Endodermal cell (in vitro differentiated cells): Measurements from ENCODE around the gene STAC2. TPM values are rescaled to one million over a fixed set of nuclear protein-coding genes. Genes with fewer than 3 reads are reported as not detected.

Experiments used
- DNase-seq: peaks from one replicate; pipeline ENCODE4 v3.0.0-alpha.2; 2017
- H3K27ac ChIP-seq: 2 replicates; pipeline ENCODE4 v1.5.1; 2013; ENCODE audit warnings: mild to moderate bottlenecking, low read depth, low read length, moderate library complexity
- H3K27me3 ChIP-seq: 2 replicates; pipeline ENCODE4 v1.6.1; 2013; ENCODE audit warnings: mild to moderate bottlenecking, low read length, moderate library complexity; ENCODE audit not compliant: insufficient read depth, control insufficient read depth, poor library complexity, severe bottlenecking
- H3K36me3 ChIP-seq: 2 replicates; pipeline ENCODE4 v1.7.0; 2013; ENCODE audit warnings: mild to moderate bottlenecking, low read length, moderate library complexity; ENCODE audit not compliant: control insufficient read depth, insufficient read depth
- H3K4me1 ChIP-seq: one replicate; pipeline ENCODE4 v1.7.0; 2013; ENCODE audit warnings: low read length; ENCODE audit not compliant: control insufficient read depth, insufficient read depth
- H3K4me3 ChIP-seq: 2 replicates; pipeline ENCODE4 v1.5.1; 2013; ENCODE audit warnings: mild to moderate bottlenecking, low read length, moderate library complexity
- H3K9ac ChIP-seq: 2 replicates; pipeline ENCODE4 v1.6.1; 2013; ENCODE audit warnings: mild to moderate bottlenecking, low read length, moderate library complexity; ENCODE audit not compliant: poor library complexity, severe bottlenecking; ENCODE audit errors: extremely low read depth
- H3K9me3 ChIP-seq: 2 replicates; pipeline ENCODE4 v1.6.1; 2013; ENCODE audit warnings: mild to moderate bottlenecking, low read length, moderate library complexity; ENCODE audit not compliant: control insufficient read depth
- H3K27ac Mint-ChIP-seq: 2 replicates; pipeline ENCODE4 v1.8.0; 2020; ENCODE audit warnings: mixed read lengths
- H3K27me3 Mint-ChIP-seq: 2 replicates; pipeline ENCODE4 v1.8.0; 2021; ENCODE audit warnings: mild to moderate bottlenecking, mixed read lengths; ENCODE audit not compliant: insufficient read depth
- H3K36me3 Mint-ChIP-seq: 2 replicates; pipeline ENCODE4 v1.8.0; 2020; ENCODE audit warnings: low read depth, mixed read lengths
- H3K4me1 Mint-ChIP-seq: 2 replicates; pipeline ENCODE4 v1.8.0; 2020; ENCODE audit warnings: mixed read lengths
- H3K4me3 Mint-ChIP-seq: 2 replicates; pipeline ENCODE4 v1.8.0; 2020; ENCODE audit warnings: mild to moderate bottlenecking, moderate library complexity, mixed read lengths
- H3K9me3 Mint-ChIP-seq: 2 replicates; pipeline ENCODE4 v1.8.0; 2020; ENCODE audit warnings: mild to moderate bottlenecking, mixed read lengths
- WGBS, 2 experiments: methylation state at CpG; one replicate each; pipeline versions ENCODE4 v1.1.5 to v1.1.7; 2013; ENCODE audit warnings: missing lambda C conversion rate in 2 of 2, mixed read lengths in 1 of 2; ENCODE audit not compliant: insufficient coverage in 1 of 2, insufficient read length in 1 of 2; 5-methylcytosine and 5-hydroxymethylcytosine counted together
- total RNA-seq, 2 donors: library from RNA; stranded (reverse); fragmentation: NEBNext Ultra II Directional in 1 of 2; extraction: Animal tissue kit (Norgen Biotek cat#: 25700) in 1 of 2; gene quantifications; 2 replicates in 1 of 2; 3 replicates in 1 of 2; pipeline ENCODE4 v1.2.1, GENCODE V29; 2021
- TF ChIP-seq, protein P1 (sequence below): fragments of 200-600 bp; sonication (generic); conservative IDR thresholded peaks from 2 replicates; pipeline ENCODE4 v1.5.0; 2021; ENCODE audit warnings: antibody characterized with exemption, mild to moderate bottlenecking

Gene STAC2
- total RNA-seq, 2 donors from 2014 or later: 0.35 to 0.46 TPM

DNA sequence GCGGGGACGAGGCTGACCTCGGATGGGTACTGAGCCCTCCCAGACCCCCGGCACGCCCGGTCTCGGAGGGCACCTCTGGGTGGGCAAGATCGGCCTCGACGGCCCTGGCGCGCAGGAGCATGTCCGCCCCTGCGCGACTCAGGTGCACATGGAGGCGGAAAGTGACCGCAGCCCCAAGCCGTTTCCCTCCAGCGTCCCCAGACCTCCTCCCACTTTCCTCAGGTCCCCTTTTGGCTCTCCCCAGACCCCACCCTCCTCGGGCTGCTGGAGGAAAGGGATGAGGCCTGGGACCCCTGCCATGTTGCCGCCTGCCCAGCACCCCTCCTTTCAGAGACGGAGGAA is 15.7 kb downstream of the STAC2 start:
- TF ChIP-seq, protein P1, sequence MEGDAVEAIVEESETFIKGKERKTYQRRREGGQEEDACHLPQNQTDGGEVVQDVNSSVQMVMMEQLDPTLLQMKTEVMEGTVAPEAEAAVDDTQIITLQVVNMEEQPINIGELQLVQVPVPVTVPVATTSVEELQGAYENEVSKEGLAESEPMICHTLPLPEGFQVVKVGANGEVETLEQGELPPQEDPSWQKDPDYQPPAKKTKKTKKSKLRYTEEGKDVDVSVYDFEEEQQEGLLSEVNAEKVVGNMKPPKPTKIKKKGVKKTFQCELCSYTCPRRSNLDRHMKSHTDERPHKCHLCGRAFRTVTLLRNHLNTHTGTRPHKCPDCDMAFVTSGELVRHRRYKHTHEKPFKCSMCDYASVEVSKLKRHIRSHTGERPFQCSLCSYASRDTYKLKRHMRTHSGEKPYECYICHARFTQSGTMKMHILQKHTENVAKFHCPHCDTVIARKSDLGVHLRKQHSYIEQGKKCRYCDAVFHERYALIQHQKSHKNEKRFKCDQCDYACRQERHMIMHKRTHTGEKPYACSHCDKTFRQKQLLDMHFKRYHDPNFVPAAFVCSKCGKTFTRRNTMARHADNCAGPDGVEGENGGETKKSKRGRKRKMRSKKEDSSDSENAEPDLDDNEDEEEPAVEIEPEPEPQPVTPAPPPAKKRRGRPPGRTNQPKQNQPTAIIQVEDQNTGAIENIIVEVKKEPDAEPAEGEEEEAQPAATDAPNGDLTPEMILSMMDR: no peak
- no peak for DNase-seq
- WGBS, 2 experiments: 23 to 58% methylated on average over 6 to 22 of the region's 22 CpGs
- H3K4me3 ChIP-seq: no peak overlapping the region
- Mint-ChIP-seq H3K4me1 (peaks cover 9% of the 10 kb centered on the region), H3K4me3 (peak overlapping the region; percentile 42), H3K27me3 (peaks cover 34% of the 10 kb centered on the region), H3K36me3 (peaks cover 1% of the 10 kb centered on the region), H3K27ac (no peak overlapping the region), H3K9me3 (no peaks in the 10 kb centered on the region)
- no peaks in the 10 kb centered on the region for H3K9me3 ChIP-seq
- H3K27ac ChIP-seq: no peak overlapping the region
- peaks cover 4% of the 10 kb centered on the region for H3K4me1 ChIP-seq
- peaks cover under 1% of the 10 kb centered on the region for H3K36me3 ChIP-seq
- H3K27me3 ChIP-seq: peaks cover 20% of the 10 kb centered on the region
- no peak overlapping the region for H3K9ac ChIP-seq

DNA sequence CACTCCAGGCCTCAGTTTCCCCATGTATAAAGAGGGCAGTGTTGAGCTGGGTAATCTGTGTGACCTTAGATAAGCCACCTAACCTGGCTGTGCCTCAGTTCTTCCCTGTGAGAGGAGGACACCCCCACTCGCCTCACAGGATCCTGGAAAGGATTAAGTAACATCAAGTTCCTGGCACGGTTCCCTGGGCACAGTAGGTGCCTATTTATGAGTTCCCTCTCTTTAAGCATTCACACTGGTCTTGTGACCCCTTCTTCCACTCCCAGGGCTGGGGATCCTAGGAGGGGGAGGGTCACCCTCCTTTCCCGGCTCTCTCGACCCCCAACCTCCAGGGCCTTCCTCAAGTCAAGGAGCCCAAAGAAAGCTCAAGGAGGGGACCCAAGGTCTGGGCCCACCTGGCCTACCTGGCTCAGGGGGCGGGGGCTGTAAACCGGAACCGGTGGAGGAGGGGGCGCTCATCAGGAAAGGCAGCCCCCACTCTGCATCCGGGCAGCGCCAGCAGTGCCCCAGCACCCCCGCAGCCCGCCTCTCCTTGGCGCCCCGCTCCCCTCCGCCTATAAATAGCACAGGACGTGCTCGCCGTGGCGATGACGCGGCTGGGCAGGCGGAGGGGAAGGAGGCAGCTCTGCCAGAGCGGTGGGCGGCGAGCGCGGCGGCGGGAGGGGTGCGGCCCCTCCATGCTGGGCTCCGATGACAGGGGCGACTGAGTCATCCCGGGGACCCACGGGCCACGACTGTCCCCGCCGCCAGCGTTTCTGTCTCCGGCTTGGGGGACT is 16.2 kb downstream of the STAC2 start:
- Histone ChIP-seq H3K9me3 (no peaks in the 10 kb centered on the region), H3K4me1 (peaks cover 4% of the 10 kb centered on the region), H3K4me3 (no peak overlapping the region), H3K27me3 (peaks cover 20% of the 10 kb centered on the region), H3K27ac (no peak overlapping the region), H3K9ac (no peak overlapping the region), H3K36me3 (peaks cover 6% of the 10 kb centered on the region)
- Mint-ChIP-seq H3K36me3 (peaks cover 7% of the 10 kb centered on the region), H3K4me3 (peak overlapping the region; percentile 42), H3K9me3 (no peaks in the 10 kb centered on the region), H3K27ac (no peak overlapping the region), H3K27me3 (peaks cover 30% of the 10 kb centered on the region), H3K4me1 (peaks cover 9% of the 10 kb centered on the region)
- DNase-seq: peak; percentile 86
- 20 to 25% methylated on average over 18 to 39 of the region's 39 CpGs for WGBS, 2 experiments
- TF ChIP-seq, protein P1: no peak

DNA sequence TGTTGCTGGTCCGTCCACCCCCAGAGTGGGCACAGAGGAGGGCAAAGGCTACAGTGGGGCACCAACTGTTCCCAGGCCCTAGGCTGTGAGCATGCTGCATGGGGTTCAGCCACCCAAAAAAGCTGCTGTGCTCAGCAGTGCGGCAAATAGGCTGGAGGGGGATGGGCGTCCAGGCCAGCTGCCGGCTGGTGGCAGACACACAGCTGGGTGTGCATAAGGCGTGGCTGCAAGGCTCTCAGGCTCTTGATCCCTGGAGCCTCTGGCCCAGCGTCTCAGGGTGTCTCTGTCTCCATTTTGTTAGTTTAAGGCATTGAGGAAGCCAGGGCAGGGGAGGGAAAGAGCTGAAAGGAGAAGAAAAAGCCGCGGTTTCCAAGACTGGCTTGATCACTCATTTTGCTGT is 16.9 kb downstream of the STAC2 start:
- Histone ChIP-seq H3K9ac (no peak overlapping the region), H3K4me3 (no peak overlapping the region), H3K4me1 (peaks cover 4% of the 10 kb centered on the region), H3K27ac (no peak overlapping the region), H3K9me3 (no peaks in the 10 kb centered on the region), H3K27me3 (peaks cover 20% of the 10 kb centered on the region), H3K36me3 (peaks cover 12% of the 10 kb centered on the region)
- Mint-ChIP-seq H3K27ac (no peak overlapping the region), H3K36me3 (peaks cover 13% of the 10 kb centered on the region), H3K4me1 (peaks cover 9% of the 10 kb centered on the region), H3K4me3 (peak overlapping the region; percentile 42), H3K27me3 (peaks cover 28% of the 10 kb centered on the region), H3K9me3 (no peaks in the 10 kb centered on the region)
- TF ChIP-seq, protein P1: no peak
- peak; percentile 77 for DNase-seq
- 63 to 71% methylated on average over 6 to 8 of the region's 8 CpGs for WGBS, 2 experiments
